HepG2 (cell line): ENCODE data around the gene CENPM. TPM values are rescaled to one million over a fixed set of nuclear protein-coding genes. Genes with fewer than 3 reads are reported as not detected.

Experiments used
- ATAC-seq: fragments of 200-7000 bp; cut with Tn5 transposase; 3 replicates; pipeline ENCODE4 v1.9.1; 2020; ENCODE audit warnings: mild to moderate bottlenecking, moderate library complexity
- BruUV-seq: library from RNA; stranded (reverse); fragments of 400-500 nt; replicated peaks from 2 replicates; lab custom pipeline; 2021; lab: Mats Ljungman, UMichigan
- CTCF ChIA-PET: fragments of 300-600 bp; formaldehyde crosslinking; extraction: SDS; loops from one replicate; lab custom pipeline; 2021; ENCODE audit warnings: low total read pairs, inconsistent platforms, low intra/inter-chr PET ratio; lab: Yijun Ruan, JAX
- POLR2A ChIA-PET: fragments of 350-600 bp; sonication (Branson Sonifier 250); formaldehyde crosslinking; loops from one replicate; lab custom pipeline; 2020; ENCODE audit warnings: antibody characterized with exemption, inconsistent platforms; lab: Yijun Ruan, JAX
- DNase-seq: peaks from one replicate; pipeline ENCODE4 v3.0.0-alpha.2; 2015; ENCODE audit warnings: low spot score
- FAIRE-seq: peaks from 3 replicates; lab custom pipeline; 2011; peaks lifted over from hg19 to GRCh38; lab: Jason Lieb, UNC
- H2AFZ ChIP-seq: one replicate; pipeline ENCODE4 v1.6.1; 2011; ENCODE audit warnings: low read length, inconsistent platforms
- H3K27ac ChIP-seq: fragments of 300-600 bp; 3 replicates; pipeline ENCODE4 v1.8.0; 2011; ENCODE audit warnings: mixed run types, mild to moderate bottlenecking, mixed read lengths, low read length, inconsistent platforms; ENCODE audit not compliant: insufficient read depth; ENCODE audit errors: extremely low read length
- H3K27me3 ChIP-seq, 2 experiments: fragments of 200-600 bp in 1 of 2; 2 replicates in 1 of 2; 3 replicates in 1 of 2; pipeline versions ENCODE4 v1.6.0 to v1.8.0; 2011; ENCODE audit warnings: low read length in 2 of 2, mild to moderate bottlenecking in 2 of 2, moderate library complexity in 2 of 2, inconsistent platforms in 1 of 2; ENCODE audit not compliant: insufficient read depth in 2 of 2, control insufficient read depth in 1 of 2
- H3K36me3 ChIP-seq, 2 experiments: fragments of 200-600 bp in 1 of 2; replicated peaks in 1 of 2; 2 replicates in 1 of 2; 3 replicates in 1 of 2; pipeline versions ENCODE4 v1.5.1 to v1.8.0; 2011; ENCODE audit warnings: low read length in 2 of 2, inconsistent platforms in 1 of 2; ENCODE audit not compliant: insufficient read depth in 2 of 2, control insufficient read depth in 1 of 2
- H3K4me1 ChIP-seq: 2 replicates; pipeline ENCODE4 v1.5.1; 2012; ENCODE audit warnings: low read length, inconsistent platforms; ENCODE audit not compliant: insufficient read depth
- H3K4me2 ChIP-seq: 2 replicates; pipeline ENCODE4 v1.6.0; 2011; ENCODE audit warnings: low read depth, low read length, inconsistent platforms
- H3K4me3 ChIP-seq, 3 experiments: fragments of 200-600 bp in 1 of 3; sonication (generic), shearing (Covaris generic) in 1 of 3; replicated peaks in 1 of 3; 2 replicates each; pipeline ENCODE4 v1.5.1; 2011 to 2016; ENCODE audit warnings: low read length in 3 of 3, inconsistent platforms in 2 of 3, low read depth in 2 of 3, mild to moderate bottlenecking in 2 of 3, control low read depth in 1 of 3, mixed read lengths in 1 of 3; ENCODE audit not compliant: insufficient read depth in 1 of 3
- H3K79me2 ChIP-seq: one replicate; pipeline ENCODE4 v1.6.1; 2011; ENCODE audit warnings: low read length, inconsistent platforms; ENCODE audit not compliant: insufficient read depth
- H3K9ac ChIP-seq: 2 replicates; pipeline ENCODE4 v1.6.0; 2011; ENCODE audit warnings: mild to moderate bottlenecking, low read depth, low read length, inconsistent platforms; ENCODE audit not compliant: insufficient read depth
- H3K9me3 ChIP-seq: 2 replicates; pipeline ENCODE4 v1.5.1; 2012; ENCODE audit warnings: mild to moderate bottlenecking, low read length
- H4K20me1 ChIP-seq: 2 replicates; pipeline ENCODE4 v1.6.0; 2011; ENCODE audit warnings: inconsistent platforms, mild to moderate bottlenecking, low read length, moderate library complexity; ENCODE audit not compliant: insufficient read depth
- AFF4 ChIP-seq: sonication (generic); formaldehyde crosslinking; IDR thresholded peaks from 2 replicates; pipeline ENCODE4 v1.4.0; 2020; ENCODE audit warnings: missing genetic modification reagents
- HNF1A ChIP-seq, 2 experiments: sonication (generic) in 1 of 2; formaldehyde crosslinking in 1 of 2; IDR thresholded peaks; 2 replicates each; pipeline versions ENCODE4 v1.4.0 to v1.6.1; 2016 to 2020; ENCODE audit warnings: borderline replicate concordance in 1 of 2, low read depth in 1 of 2, mild to moderate bottlenecking in 1 of 2, missing genetic modification reagents in 1 of 2
- IRF2 ChIP-seq: IDR thresholded peaks from 2 replicates; pipeline ENCODE4 v1.6.1; 2018; ENCODE audit warnings: missing genetic modification reagents, missing compliant biosample characterization
- JDP2 ChIP-seq: sonication (generic); formaldehyde crosslinking; IDR thresholded peaks from 2 replicates; pipeline ENCODE4 v1.8.1; 2022; ENCODE audit warnings: missing genetic modification reagents, borderline replicate concordance
- MIER2 ChIP-seq: IDR thresholded peaks from 2 replicates; pipeline ENCODE4 v1.6.1; 2016; ENCODE audit warnings: missing biosample characterization, missing genetic modification reagents
- MTF2 ChIP-seq: sonication (generic); formaldehyde crosslinking; IDR thresholded peaks from 2 replicates; pipeline ENCODE4 v1.5.0; 2020; ENCODE audit warnings: missing genetic modification reagents, borderline replicate concordance
- RNF2 ChIP-seq: fragments of 450-650 bp; conservative IDR thresholded peaks from 2 replicates; pipeline ENCODE4 v1.6.1; 2016; ENCODE audit warnings: low read depth
- TBX2 ChIP-seq: sonication (generic); formaldehyde crosslinking; IDR thresholded peaks from 2 replicates; pipeline ENCODE4 v1.5.0; 2020; ENCODE audit warnings: missing genetic modification reagents, mild to moderate bottlenecking, borderline replicate concordance
- THYN1 ChIP-seq: sonication (generic); formaldehyde crosslinking; IDR thresholded peaks from 2 replicates; pipeline ENCODE4 v1.8.1; 2023; ENCODE audit warnings: low read depth, mild to moderate bottlenecking, moderate library complexity, missing genetic modification reagents, borderline replicate concordance
- XBP1 ChIP-seq: sonication (generic); formaldehyde crosslinking; IDR thresholded peaks from 2 replicates; pipeline ENCODE4 v1.5.0; 2020; ENCODE audit warnings: missing genetic modification reagents
- ZNF18 ChIP-seq: sonication (generic); formaldehyde crosslinking; IDR thresholded peaks from 2 replicates; pipeline ENCODE4 v1.8.0; 2022; ENCODE audit warnings: mild to moderate bottlenecking, missing genetic modification reagents; ENCODE audit not compliant: insufficient replicate concordance
- ZNF30 ChIP-seq: sonication (generic); formaldehyde crosslinking; IDR thresholded peaks from 2 replicates; pipeline ENCODE4 v1.5.0; 2020; ENCODE audit warnings: mild to moderate bottlenecking, missing genetic modification reagents
- WGBS: methylation state at CpG from one replicate; pipeline ENCODE4 v1.1.6; 2017; ENCODE audit warnings: low lambda C conversion rate; 5-methylcytosine and 5-hydroxymethylcytosine counted together
- in situ Hi-C: cut with HindIII; loops from 2 replicates; pipeline ENCODE4 v1.10.0; 2017; ENCODE audit warnings: low pct_unique_long_range_greater_than_20kb; ENCODE audit not compliant: extremely low pct_ligation_motif_present
- intact Hi-C: fragments of 100-400 bp; cut with micrococcal nuclease; formaldehyde crosslinking; loops from one replicate; pipeline ENCODE4 v1.10.0; 2022; ENCODE audit not compliant: unreplicated experiment
- polyA plus RNA-seq, 8 experiments: library from polyadenylated mRNA; depleted of rRNA in 3 of 8; stranded (reverse) in 7 of 8; unstranded in 1 of 8; fragments of >200 nt; fragmentation: Illumina TruSeq in 4 of 8; extraction: Trizol in 4 of 8; gene quantifications; 2 replicates each; pipeline versions ENCODE4 v1.2.1 to v1.2.3, GENCODE V29; 2011 to 2016; ENCODE audit warnings: low read depth in 4 of 8, missing spikeins in 1 of 8, mixed read lengths in 1 of 8; ENCODE audit not compliant: insufficient read depth in 1 of 8
- total RNA-seq, 5 experiments: library from RNA; depleted of rRNA; stranded (reverse); fragments of >200 nt; fragmentation: Illumina TruSeq; extraction: Trizol; gene quantifications; 2 replicates each; pipeline ENCODE4 v1.2.3, GENCODE V29; 2016; ENCODE audit warnings: low read depth in 1 of 5

The CENPM gene
- total and polyA plus RNA-seq, 2 of the 13 experiments (the other 11 are each of a cell fraction or from before 2014, with no cell fraction given): 11.2 to 37.3 TPM

DNA sequence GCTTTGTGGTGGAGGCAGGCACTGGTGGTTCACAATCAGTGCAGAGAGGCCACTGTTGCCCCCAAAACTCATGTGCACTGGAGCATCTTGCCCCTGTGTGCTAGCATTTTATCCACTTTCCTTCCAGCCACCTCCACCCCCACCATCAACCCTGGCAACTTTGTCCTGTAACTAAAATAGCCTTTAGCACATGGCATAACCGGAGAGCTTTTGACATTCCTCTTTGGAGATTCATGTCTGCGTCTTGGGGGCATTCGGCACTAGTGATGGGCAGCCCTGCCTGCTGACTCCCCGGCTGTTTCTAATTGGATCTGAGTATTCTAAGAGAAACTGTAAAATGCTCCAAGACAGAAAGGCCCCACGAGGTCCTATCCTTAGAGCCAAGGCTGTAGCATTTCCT lies 47.8 kb downstream of the CENPM start:
- Histone ChIP-seq H3K79me2 (no peaks in the 10 kb centered on the region), H3K9ac (no peak overlapping the region), H3K4me3 (no peak overlapping the region), H3K4me1 (no peaks in the 10 kb centered on the region), H3K27me3 (no peaks in the 10 kb centered on the region), H3K4me2 (no peak overlapping the region), H3K27ac (no peak overlapping the region), H3K36me3 (peaks cover 46 to 85% of the 10 kb centered on the region in 2 experiments), H2AFZ (no peak overlapping the region), H4K20me1 (no peaks in the 10 kb centered on the region), H3K9me3 (no peaks in the 10 kb centered on the region)
- in situ Hi-C loops: no loop called here
- BruUV-seq: no TSS peak
- 93% methylated on average over 5 of the region's 5 CpGs for WGBS
- intact Hi-C loops: no loop called here
- FAIRE-seq (no peak), DNase-seq (no peak), ATAC-seq (no peak)
- POLR2A ChIA-PET: no interaction called here
- CTCF ChIA-PET: no interaction called here
- TF ChIP-seq RNF2: no peak
- TF ChIP-seq XBP1: no peak
- no peak for TF ChIP-seq JDP2 (CRISPR knock-in tag)
- TF ChIP-seq IRF2: no peak
- TF ChIP-seq TBX2 (CRISPR knock-in tag): no peak
- no peak for TF ChIP-seq ZNF18 (CRISPR knock-in tag)
- TF ChIP-seq AFF4: no peak
- TF ChIP-seq MTF2 (CRISPR knock-in tag): no peak
- TF ChIP-seq ZNF30 (CRISPR knock-in tag): no peak
- no peak for TF ChIP-seq MIER2 (CRISPR knock-in tag)
- no peak for TF ChIP-seq HNF1A (IDR thresholded peaks at IDR 0.05; ENCODE audit: low read depth)
- TF ChIP-seq HNF1A (CRISPR knock-in tag; IDR thresholded peaks at IDR 0.05; ENCODE audit: borderline replicate concordance): no peak
- TF ChIP-seq THYN1 (CRISPR knock-in tag): no peak
